Measurements from ENCODE around the gene SLC35F2. TPM values are rescaled to one million over a fixed set of nuclear protein-coding genes. Genes with fewer than 3 reads are reported as not detected.

The SLC35F2 gene
- total RNA-seq, 1 donor from 2014 or later, result 13.3 TPM

- intact Hi-C loops (cut with DNase I), result no loop called here
- Histone ChIP-seq H3K4me3 (peak overlapping the region in 1 of 2 donors; percentile 91), H3K4me1 (peaks cover 10% of the 10 kb centered on the region), H3K27me3 (no peaks in the 10 kb centered on the region), H3K36me3 (no peaks in the 10 kb centered on the region), H3K9me3 (no peaks in the 10 kb centered on the region), H3K27ac (peak overlapping the region; percentile 75)
- DNase-seq (ENCODE audit: extremely low spot score in 2 of 2), result no peak
- TF ChIP-seq POLR2A (IDR thresholded peaks at IDR 0.05) (no peak), CTCF (IDR thresholded peaks at IDR 0.05) (no peak), POLR2AphosphoS5 (IDR thresholded peaks at IDR 0.05; ENCODE audit: insufficient read depth in 1 of 2, low read depth in 1 of 2) (no peak)
Measured at GRCh38 chr11:107856981-107857517, 1.5 kb downstream of the SLC35F2 start.

- no peak for DNase-seq (ENCODE audit: extremely low spot score in 2 of 2)
- intact Hi-C loops (cut with DNase I), result no loop called here
- Histone ChIP-seq H3K4me3 (no peak overlapping the region), H3K27me3 (no peaks in the 10 kb centered on the region), H3K9me3 (no peaks in the 10 kb centered on the region), H3K27ac (peak overlapping the region; percentile 75), H3K36me3 (no peaks in the 10 kb centered on the region), H3K4me1 (peaks cover 10% of the 10 kb centered on the region)
- no peak for TF ChIP-seq POLR2AphosphoS5 (IDR thresholded peaks at IDR 0.05; ENCODE audit: insufficient read depth in 1 of 2, low read depth in 1 of 2)
- TF ChIP-seq CTCF (IDR thresholded peaks at IDR 0.05), result no peak
- TF ChIP-seq POLR2A (IDR thresholded peaks at IDR 0.05), result no peak
Measured at GRCh38 chr11:107856180-107856980, 2.2 kb downstream of the SLC35F2 start.

- DNase-seq (ENCODE audit: extremely low spot score in 2 of 2), result no peak
- Histone ChIP-seq H3K27me3 (no peaks in the 10 kb centered on the region), H3K36me3 (no peaks in the 10 kb centered on the region), H3K9me3 (no peaks in the 10 kb centered on the region), H3K27ac (no peak overlapping the region), H3K4me3 (no peak overlapping the region), H3K4me1 (peaks cover 10% of the 10 kb centered on the region)
- TF ChIP-seq CTCF (IDR thresholded peaks at IDR 0.05), result no peak
- intact Hi-C loops (cut with DNase I), result no loop called here
Measured at GRCh38 chr11:107853070-107853469, 5.5 kb downstream of the SLC35F2 start.

GRCh38 chr11:107851704-107852310 lies 6.8 kb downstream of the SLC35F2 start:
- TF ChIP-seq POLR2AphosphoS5 (IDR thresholded peaks at IDR 0.05; ENCODE audit: insufficient read depth in 1 of 2, low read depth in 1 of 2), result no peak
- DNase-seq (ENCODE audit: extremely low spot score in 2 of 2), result no peak
- Histone ChIP-seq H3K9me3 (no peaks in the 10 kb centered on the region), H3K4me1 (no peaks in the 10 kb centered on the region), H3K27ac (no peak overlapping the region), H3K36me3 (no peaks in the 10 kb centered on the region), H3K27me3 (no peaks in the 10 kb centered on the region), H3K4me3 (no peak overlapping the region)
- intact Hi-C loops (cut with DNase I), result no loop called here

GRCh38 chr11:107849790-107850189 lies 8.8 kb downstream of the SLC35F2 start:
- intact Hi-C loops (cut with DNase I), result no loop called here
- TF ChIP-seq POLR2AphosphoS5 (IDR thresholded peaks at IDR 0.05; ENCODE audit: insufficient read depth in 1 of 2, low read depth in 1 of 2) (no peak), CTCF (IDR thresholded peaks at IDR 0.05) (no peak), POLR2A (IDR thresholded peaks at IDR 0.05) (no peak)
- no peak for DNase-seq (ENCODE audit: extremely low spot score in 2 of 2)
- no peak overlapping the region for H3K4me3 ChIP-seq
- no peaks in the 10 kb centered on the region for H3K36me3 ChIP-seq
- H3K27me3 ChIP-seq, result no peaks in the 10 kb centered on the region
- no peaks in the 10 kb centered on the region for H3K4me1 ChIP-seq
- H3K27ac ChIP-seq, result no peak overlapping the region
- no peaks in the 10 kb centered on the region for H3K9me3 ChIP-seq

Data from vagina (tissue), 2 donors.